Psoas muscle (tissue), 7 donors: ENCODE data around the gene NPIPB4. TPM values are rescaled to one million over a fixed set of nuclear protein-coding genes. Genes with fewer than 3 reads are reported as not detected.

Source experiments
- polyA plus RNA-seq, 3 donors: library from polyadenylated mRNA; stranded (reverse); fragments of 200-250 nt; gene quantifications; one replicate each; pipeline ENCODE4 v1.2.3, GENCODE V29; 2013
- total RNA-seq, 4 donors: library from RNA; stranded (reverse); fragmentation: NEBNext Ultra II Directional in 2 of 4; extraction: Animal tissue kit (Norgen Biotek cat#: 25700) in 2 of 4; gene quantifications; one replicate each; pipeline versions ENCODE4 v1.2.1 to v1.2.4, GENCODE V29; 2021 to 2023
- donor health status: healthy with polysubstance abuse.
- donor health status: DM: no; HTN: no; CAD: no; lungs with moderate emphysema.
- donor health status: Bipolar disorder and iron deficiency.
- donor health status: healthy.
- donor health status: DM: no; HTN: no; CAD: no.
- donor health status: DM: no; HTN: no; CAD: no.
- donor health status: DM: yes; HTN: yes; CAD: no.

NPIPB4 gene
- total and polyA plus RNA-seq, 7 donors = 7.9 to 54.5 (median 28.9) TPM

Other genes starting within 250 kb of the NPIPB4 start
- 1 to 10 TPM; 1.4 to 3.0 (median 1.6) TPM for gene IGSF6, start 205.1 kb downstream of the NPIPB4 start, total RNA-seq
- gene IGSF6, start 205.1 kb downstream of the NPIPB4 start, polyA plus RNA-seq = under 1 TPM; 0.15 to 0.23 (median 0.17) TPM
- under 1 TPM in 2 of 4 donors, not detected in 2; 0.17 to 0.21 TPM for gene OTOA, start 193.8 kb downstream of the NPIPB4 start, total RNA-seq
- gene OTOA, start 193.8 kb downstream of the NPIPB4 start, polyA plus RNA-seq = under 1 TPM; 0.04 to 0.06 (median 0.05) TPM
- 100 to 1,000 TPM; 434 to 716 (median 591) TPM for gene UQCRC2, start 95.6 kb upstream of the NPIPB4 start, total RNA-seq
- gene UQCRC2, start 95.6 kb upstream of the NPIPB4 start, polyA plus RNA-seq = 100 to 1,000 TPM; 288 to 301 (median 294) TPM
- gene PDZD9, start 143.4 kb upstream of the NPIPB4 start, total RNA-seq = not detected
- gene PDZD9, start 143.4 kb upstream of the NPIPB4 start, polyA plus RNA-seq = under 1 TPM in 1 of 3 donors, not detected in 2; 0.08 TPM
- gene MOSMO, start 150.4 kb upstream of the NPIPB4 start, total RNA-seq = 10 to 100 TPM in 2 of 4 donors, 1 to 10 TPM in 2; 7.8 to 13.8 (median 10.5) TPM
- gene MOSMO, start 150.4 kb upstream of the NPIPB4 start, polyA plus RNA-seq = 10 to 100 TPM in 2 of 3 donors, 1 to 10 TPM in 1; 6.0 to 21.3 (median 11.3) TPM
- under 1 TPM in 1 of 4 donors, not detected in 3; 0.15 TPM for gene VWA3A, start 234.8 kb upstream of the NPIPB4 start, total RNA-seq
- under 1 TPM in 2 of 3 donors, not detected in 1; 0.03 to 0.12 TPM for gene VWA3A, start 234.8 kb upstream of the NPIPB4 start, polyA plus RNA-seq